H1 (cell line): ENCODE measurements around the gene ASTL. TPM values are rescaled to one million over a fixed set of nuclear protein-coding genes. Genes with fewer than 3 reads are reported as not detected.

Experiments used
- CTCF ChIA-PET: fragments of 300-600 bp; sonication (Branson Sonifier 250); formaldehyde crosslinking; loops from one replicate; lab custom pipeline; 2021; ENCODE audit not compliant: partially characterized antibody; lab: Charles Lee
- POLR2A ChIA-PET: fragments of 300-600 bp; sonication (Branson Sonifier 250); formaldehyde crosslinking; loops from one replicate; lab custom pipeline; 2021; ENCODE audit warnings: inconsistent platforms; ENCODE audit not compliant: partially characterized antibody; lab: Charles Lee
- DNase-seq, 2 experiments: peaks; one replicate each; pipeline versions ENCODE4 v3.0.0 to v3.0.0-alpha.2; 2010 to 2022; ENCODE audit warnings: low spot score in 2 of 2, low read depth in 1 of 2, mixed read lengths in 1 of 2
- FAIRE-seq: peaks from 2 replicates; lab custom pipeline; 2011; peaks lifted over from hg19 to GRCh38; lab: Jason Lieb, UNC
- H2AFZ ChIP-seq: 2 replicates; pipeline ENCODE4 v1.8.1; 2012; ENCODE audit warnings: low read length, inconsistent platforms
- H2AK5ac ChIP-seq: 2 replicates; pipeline ENCODE4 v1.6.1; 2013; ENCODE audit warnings: low read depth, low read length
- H2BK120ac ChIP-seq: replicated peaks from 2 replicates; pipeline ENCODE3; 2013; ENCODE audit warnings: low read depth, low read length, inconsistent platforms
- H2BK12ac ChIP-seq: 2 replicates; pipeline ENCODE4 v1.6.1; 2013; ENCODE audit warnings: low read depth, low read length
- H2BK15ac ChIP-seq: 2 replicates; pipeline ENCODE4 v1.6.1; 2013; ENCODE audit warnings: low read length
- H2BK20ac ChIP-seq: 2 replicates; pipeline ENCODE4 v1.6.1; 2013; ENCODE audit warnings: low read length
- H2BK5ac ChIP-seq: 2 replicates; pipeline ENCODE4 v1.6.1; 2013; ENCODE audit warnings: low read depth, low read length
- H3K14ac ChIP-seq: 2 replicates; pipeline ENCODE4 v1.6.1; 2013; ENCODE audit warnings: inconsistent platforms; ENCODE audit not compliant: insufficient read length
- H3K18ac ChIP-seq: 2 replicates; pipeline ENCODE4 v1.6.1; 2013; ENCODE audit warnings: low read length; ENCODE audit errors: extremely low read depth
- H3K23ac ChIP-seq: 2 replicates; pipeline ENCODE4 v1.6.1; 2013; ENCODE audit warnings: inconsistent platforms; ENCODE audit not compliant: insufficient read length
- H3K23me2 ChIP-seq: 2 replicates; pipeline ENCODE4 v1.6.1; 2013; ENCODE audit warnings: low read depth, low read length
- H3K27ac ChIP-seq: 2 replicates; pipeline ENCODE4 v1.6.1; 2011; ENCODE audit warnings: low read depth, low read length, inconsistent platforms
- H3K27me3 ChIP-seq, 4 experiments: replicated peaks in 1 of 4; 1 replicate in 1 of 4; 2 replicates in 3 of 4; pipeline versions ENCODE4 v1.6.1 to v1.8.1; 2011 to 2013; ENCODE audit warnings: low read length in 3 of 4, mild to moderate bottlenecking in 3 of 4, inconsistent platforms in 2 of 4, mixed read lengths in 2 of 4, moderate library complexity in 1 of 4; ENCODE audit not compliant: control insufficient read depth in 3 of 4, insufficient read depth in 3 of 4; ENCODE audit errors: extremely low read depth in 1 of 4
- H3K36me3 ChIP-seq, 4 experiments: 2 replicates each; pipeline versions ENCODE4 v1.6.1 to v1.8.1; 2011 to 2013; ENCODE audit warnings: mild to moderate bottlenecking in 4 of 4, low read length in 3 of 4, moderate library complexity in 2 of 4, control low read depth in 1 of 4, inconsistent platforms in 1 of 4; ENCODE audit not compliant: insufficient read depth in 4 of 4, control insufficient read depth in 2 of 4
- H3K4ac ChIP-seq: replicated peaks from 2 replicates; pipeline ENCODE3; 2013; ENCODE audit warnings: low read length, low read depth, mixed read lengths, inconsistent platforms; ENCODE audit not compliant: insufficient read length
- H3K4me1 ChIP-seq, 4 experiments: replicated peaks in 1 of 4; 1 replicate in 1 of 4; 2 replicates in 3 of 4; pipeline versions ENCODE4 v1.6.1 to v1.8.1; 2011 to 2013; ENCODE audit warnings: low read length in 3 of 4, inconsistent platforms in 2 of 4, mixed read lengths in 1 of 4; ENCODE audit not compliant: insufficient read depth in 4 of 4, control insufficient read depth in 3 of 4
- H3K4me2 ChIP-seq, 2 experiments: 2 replicates each; pipeline versions ENCODE4 v1.6.1 to v1.8.1; 2011 to 2013; ENCODE audit warnings: low read depth in 2 of 2, low read length in 2 of 2, control low read depth in 1 of 2, inconsistent platforms in 1 of 2, mild to moderate bottlenecking in 1 of 2; ENCODE audit not compliant: insufficient read depth in 1 of 2
- H3K4me3 ChIP-seq, 4 experiments: fragments of 200-600, 300-600 bp in 1 of 4; sonication (generic), shearing (Covaris generic), sonication (Bioruptor Twin) in 1 of 4; 2 replicates each; pipeline versions ENCODE4 v1.5.1 to v1.8.1; 2011 to 2016; ENCODE audit warnings: low read length in 4 of 4, low read depth in 3 of 4, control low read depth in 2 of 4, inconsistent platforms in 2 of 4, mild to moderate bottlenecking in 2 of 4, mixed read lengths in 1 of 4, moderate library complexity in 1 of 4; ENCODE audit not compliant: insufficient read depth in 2 of 4; ENCODE audit errors: extremely low read depth in 1 of 4
- H3K56ac ChIP-seq: replicated peaks from 2 replicates; pipeline ENCODE3; 2013; ENCODE audit warnings: low read depth, mild to moderate bottlenecking, mixed read lengths, low read length, inconsistent platforms; ENCODE audit not compliant: insufficient read length
- H3K79me1 ChIP-seq: 2 replicates; pipeline ENCODE4 v1.6.1; 2013; ENCODE audit warnings: low read depth, low read length, control low read depth
- H3K79me2 ChIP-seq, 2 experiments: 2 replicates each; pipeline versions ENCODE4 v1.6.1 to v1.8.1; 2012 to 2013; ENCODE audit warnings: low read length in 2 of 2, mild to moderate bottlenecking in 2 of 2, inconsistent platforms in 1 of 2; ENCODE audit not compliant: insufficient read depth in 2 of 2, control insufficient read depth in 1 of 2
- H3K9ac ChIP-seq, 4 experiments: replicated peaks in 1 of 4; 1 replicate in 1 of 4; 2 replicates in 3 of 4; pipeline versions ENCODE4 v1.6.1 to v1.8.1; 2011 to 2013; ENCODE audit warnings: low read depth in 3 of 4, low read length in 3 of 4, control low read depth in 2 of 4, mild to moderate bottlenecking in 2 of 4, moderate library complexity in 2 of 4, inconsistent platforms in 1 of 4; ENCODE audit errors: extremely low read depth in 1 of 4
- H3K9me3 ChIP-seq, 2 experiments: 2 replicates each; pipeline versions ENCODE4 v1.6.1 to v1.8.1; 2012 to 2013; ENCODE audit warnings: mild to moderate bottlenecking in 2 of 2, moderate library complexity in 2 of 2, control low read depth in 1 of 2, inconsistent platforms in 1 of 2, low read depth in 1 of 2, low read length in 1 of 2, mixed read lengths in 1 of 2; ENCODE audit not compliant: insufficient read depth in 2 of 2
- H4K20me1 ChIP-seq, 2 experiments: replicated peaks in 1 of 2; 2 replicates each; pipeline versions ENCODE3 to v1.8.1; 2011 to 2013; ENCODE audit warnings: inconsistent platforms in 2 of 2, low read length in 2 of 2, mild to moderate bottlenecking in 1 of 2; ENCODE audit not compliant: insufficient read depth in 2 of 2, control insufficient read depth in 1 of 2
- H4K5ac ChIP-seq: 2 replicates; pipeline ENCODE4 v1.6.1; 2013; ENCODE audit warnings: low read length, low read depth, mixed read lengths, inconsistent platforms; ENCODE audit not compliant: insufficient read length
- H4K8ac ChIP-seq: 2 replicates; pipeline ENCODE4 v1.8.0; 2013; ENCODE audit warnings: mild to moderate bottlenecking, moderate library complexity, low read length, inconsistent platforms; ENCODE audit not compliant: insufficient read depth; ENCODE audit errors: extremely low read depth
- H4K91ac ChIP-seq: replicated peaks from 2 replicates; pipeline ENCODE3; 2013; ENCODE audit warnings: low read length, mixed read lengths, inconsistent platforms; ENCODE audit not compliant: insufficient read length
- GTF2F1 ChIP-seq: IDR thresholded peaks from 2 replicates; pipeline ENCODE4 v1.6.1; 2012; ENCODE audit warnings: low read depth, low read length, improper control_type of control experiment, borderline replicate concordance
- JUN ChIP-seq: IDR thresholded peaks from 2 replicates; pipeline ENCODE4 v1.6.1; 2011; ENCODE audit warnings: low read depth, mild to moderate bottlenecking, improper control_type of control experiment, low read length
- WGBS, 2 experiments: shearing (Covaris generic) in 1 of 2; methylation state at CpG; one replicate each; pipeline versions ENCODE4 v1.1.6 to v1.1.7; 2013 to 2015; ENCODE audit warnings: low lambda C conversion rate in 2 of 2, mixed read lengths in 2 of 2, inconsistent platforms in 1 of 2, low coverage in 1 of 2, missing lambda C conversion rate in 1 of 2; ENCODE audit not compliant: insufficient replicate concordance in 2 of 2, insufficient coverage in 1 of 2, insufficient read length in 1 of 2; ENCODE audit errors: extremely low coverage in 1 of 2, missing lambda C conversion rate in 1 of 2; 5-methylcytosine and 5-hydroxymethylcytosine counted together
- polyA plus RNA-seq, 7 experiments: library from polyadenylated mRNA; depleted of rRNA in 3 of 7; stranded (reverse) in 5 of 7; unstranded in 2 of 7; fragments of >200 nt in 5 of 7; fragments of 200-250 nt in 2 of 7; gene quantifications; 1 replicate in 5 of 7; 2 replicates in 1 of 7; 4 replicates in 1 of 7; pipeline versions ENCODE4 v1.2.1 to v1.2.3, GENCODE V29; 2011 to 2013; ENCODE audit warnings: missing spikeins in 2 of 7, mixed read lengths in 2 of 7
- total RNA-seq: library from RNA; stranded (reverse); fragmentation: NEBNext Ultra II Directional; extraction: Animal tissue kit (Norgen Biotek cat#: 25700); gene quantifications from 2 replicates; pipeline ENCODE4 v1.2.1, GENCODE V29; 2021
- TF ChIP-seq, protein P1 (sequence below): IDR thresholded peaks from 2 replicates; pipeline ENCODE4 v1.6.1; 2012; ENCODE audit warnings: inconsistent platforms

ASTL gene
- total and polyA plus RNA-seq, 2 of the 8 experiments (the other 6 are each of a cell fraction or from before 2014, with no cell fraction given), result 0.60 to 1.4 TPM

DNA sequence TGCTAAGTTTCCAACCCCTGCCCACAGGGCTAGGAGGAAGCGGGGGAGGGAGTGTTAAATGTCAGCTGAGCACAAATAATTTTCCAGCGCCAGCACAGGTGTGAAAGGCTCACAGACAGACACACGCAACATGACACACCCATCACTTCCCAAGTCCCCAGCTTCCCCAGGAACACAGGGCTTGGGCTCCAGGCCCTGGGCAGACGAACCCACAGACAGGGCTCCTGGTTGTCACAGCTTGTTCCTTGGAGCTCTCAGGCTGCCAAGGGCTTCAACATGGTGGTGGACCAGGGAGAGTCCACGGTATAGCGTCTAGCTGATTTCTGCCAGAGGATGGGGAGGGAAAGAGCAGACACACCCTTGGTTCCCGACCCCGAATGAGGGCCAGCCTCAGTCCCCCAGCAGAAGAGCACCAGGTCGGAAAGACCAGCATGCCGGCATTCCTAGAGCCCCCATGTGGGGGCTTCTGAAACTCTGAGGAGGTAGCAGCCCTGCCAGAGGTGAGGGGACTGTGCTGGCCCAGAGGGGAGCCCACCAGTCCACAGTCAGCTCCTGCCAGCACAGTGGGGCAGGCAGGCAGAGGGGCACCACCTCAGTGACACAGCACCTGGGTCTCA is 5.0 kb upstream of the ASTL start:
- Histone ChIP-seq H2AFZ (no peak overlapping the region), H4K91ac (no peak overlapping the region), H3K4me1 (peaks cover 0 to 41% (median 24%) of the 10 kb centered on the region in 4 experiments; a peak in 6 of 7 replicates), H3K56ac (no peak overlapping the region), H2BK20ac (no peak overlapping the region), H4K8ac (no peak overlapping the region), H3K27ac (no peak overlapping the region), H3K4me2 (no peak overlapping the region; a peak in 1 of 4 replicates), H4K5ac (no peak overlapping the region), H4K20me1 (no peaks in the 10 kb centered on the region), H2AK5ac (no peak overlapping the region), H3K4me3 (no peak overlapping the region), H3K27me3 (peaks cover 4 to 30% (median 20%) of the 10 kb centered on the region in 4 experiments; a peak in 6 of 7 replicates), H3K79me1 (no peaks in the 10 kb centered on the region), H3K23me2 (peaks cover 5% of the 10 kb centered on the region), H3K9me3 (no peaks in the 10 kb centered on the region), H2BK120ac (no peak overlapping the region), H3K14ac (no peak overlapping the region), H3K4ac (no peak overlapping the region), H2BK12ac (no peak overlapping the region), H2BK15ac (no peak overlapping the region), H3K18ac (no peak overlapping the region), H2BK5ac (no peak overlapping the region), H3K9ac (no peak overlapping the region), H3K79me2 (no peaks in the 10 kb centered on the region), H3K36me3 (no peaks in the 10 kb centered on the region), H3K23ac (no peak overlapping the region)
- FAIRE-seq (no peak), DNase-seq (no peak)
- WGBS, 2 experiments, result 89% methylated on average over 10 of the region's 10 CpGs; no CpG with 5 or more reads in 1 of the 2 experiments
- ChIA-PET CTCF (interaction anchor here (0.7 to 13.4 kb wide), 20 partner anchors 8 to 150 kb away, joined by 3 to 155 read pairs (median 6); partner anchors contain the start of genes ADRA2B and CIAO1), POLR2A (interaction anchor here (0.6 to 1.1 kb wide), 2 partner anchors 14 to 71 kb away, joined by 3 read pairs; no protein-coding TSS in a partner anchor)
- TF ChIP-seq, protein P1, sequence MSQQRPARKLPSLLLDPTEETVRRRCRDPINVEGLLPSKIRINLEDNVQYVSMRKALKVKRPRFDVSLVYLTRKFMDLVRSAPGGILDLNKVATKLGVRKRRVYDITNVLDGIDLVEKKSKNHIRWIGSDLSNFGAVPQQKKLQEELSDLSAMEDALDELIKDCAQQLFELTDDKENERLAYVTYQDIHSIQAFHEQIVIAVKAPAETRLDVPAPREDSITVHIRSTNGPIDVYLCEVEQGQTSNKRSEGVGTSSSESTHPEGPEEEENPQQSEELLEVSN, result no peak
- TF ChIP-seq GTF2F1 (no peak), JUN (no peak)
